DND-41 (cell line): ENCODE results near the gene COPS6.

Experiments
- ATAC-seq: fragments of 200-7000 bp; cut with Tn5 transposase; 3 replicates; pipeline ENCODE4 v1.9.1; 2021; ENCODE audit warnings: low read depth; ENCODE audit not compliant: insufficient read depth
- DNase-seq: peaks from one replicate; pipeline ENCODE4 v3.0.0-alpha.2; 2020
- H2AFZ ChIP-seq: 2 replicates; pipeline ENCODE4 v1.6.0; 2012; ENCODE audit warnings: low read depth, low read length
- H3K27ac ChIP-seq: 2 replicates; pipeline ENCODE4 v1.5.1; 2012; ENCODE audit warnings: low read length, inconsistent platforms
- H3K27me3 ChIP-seq: fragments of 200-600 bp; sonication (generic); 2 replicates; pipeline ENCODE4 v1.6.0; 2012; ENCODE audit warnings: low read length, mild to moderate bottlenecking, inconsistent platforms; ENCODE audit not compliant: insufficient read depth, poor library complexity
- H3K36me3 ChIP-seq: 2 replicates; pipeline ENCODE4 v1.5.1; 2012; ENCODE audit warnings: low read length, inconsistent platforms; ENCODE audit not compliant: insufficient read depth
- H3K4me1 ChIP-seq: 2 replicates; pipeline ENCODE4 v1.5.1; 2012; ENCODE audit warnings: mild to moderate bottlenecking, low read length; ENCODE audit not compliant: insufficient read depth
- H3K4me2 ChIP-seq: 2 replicates; pipeline ENCODE4 v1.6.0; 2012; ENCODE audit warnings: mild to moderate bottlenecking, moderate library complexity, low read length, inconsistent platforms; ENCODE audit not compliant: insufficient read depth
- H3K4me3 ChIP-seq, 2 experiments: fragments of 200-600 bp in 1 of 2; shearing (Covaris generic) in 1 of 2; 2 replicates each; pipeline ENCODE4 v1.5.1; 2012 to 2016; ENCODE audit warnings: inconsistent platforms in 2 of 2, low read length in 2 of 2, mild to moderate bottlenecking in 2 of 2, low read depth in 1 of 2, moderate library complexity in 1 of 2
- H3K79me2 ChIP-seq: 2 replicates; pipeline ENCODE4 v1.6.0; 2012; ENCODE audit warnings: low read length, inconsistent platforms; ENCODE audit not compliant: insufficient read depth
- H3K9ac ChIP-seq: 2 replicates; pipeline ENCODE4 v1.6.0; 2012; ENCODE audit warnings: low read depth, mild to moderate bottlenecking, inconsistent platforms, low read length, moderate library complexity
- H3K9me3 ChIP-seq: 2 replicates; pipeline ENCODE4 v1.5.1; 2012; ENCODE audit warnings: low read length, moderate library complexity, mild to moderate bottlenecking, inconsistent platforms; ENCODE audit not compliant: insufficient read depth, severe bottlenecking
- H4K20me1 ChIP-seq: 2 replicates; pipeline ENCODE4 v1.6.0; 2012; ENCODE audit warnings: low read length; ENCODE audit not compliant: insufficient read depth
- EZH2 ChIP-seq: IDR thresholded peaks from 3 replicates; pipeline ENCODE4 v1.6.1; 2012; ENCODE audit warnings: borderline replicate concordance, low read depth, mild to moderate bottlenecking, moderate library complexity, low read length, inconsistent platforms; ENCODE audit not compliant: severe bottlenecking
- TF ChIP-seq, protein P1 (sequence below): IDR thresholded peaks from 2 replicates; pipeline ENCODE4 v1.5.1; 2012; ENCODE audit warnings: borderline replicate concordance, low read length, moderate library complexity, mild to moderate bottlenecking; ENCODE audit not compliant: poor library complexity, severe bottlenecking; ENCODE audit errors: extremely low read depth

Gene COPS6

DNA sequence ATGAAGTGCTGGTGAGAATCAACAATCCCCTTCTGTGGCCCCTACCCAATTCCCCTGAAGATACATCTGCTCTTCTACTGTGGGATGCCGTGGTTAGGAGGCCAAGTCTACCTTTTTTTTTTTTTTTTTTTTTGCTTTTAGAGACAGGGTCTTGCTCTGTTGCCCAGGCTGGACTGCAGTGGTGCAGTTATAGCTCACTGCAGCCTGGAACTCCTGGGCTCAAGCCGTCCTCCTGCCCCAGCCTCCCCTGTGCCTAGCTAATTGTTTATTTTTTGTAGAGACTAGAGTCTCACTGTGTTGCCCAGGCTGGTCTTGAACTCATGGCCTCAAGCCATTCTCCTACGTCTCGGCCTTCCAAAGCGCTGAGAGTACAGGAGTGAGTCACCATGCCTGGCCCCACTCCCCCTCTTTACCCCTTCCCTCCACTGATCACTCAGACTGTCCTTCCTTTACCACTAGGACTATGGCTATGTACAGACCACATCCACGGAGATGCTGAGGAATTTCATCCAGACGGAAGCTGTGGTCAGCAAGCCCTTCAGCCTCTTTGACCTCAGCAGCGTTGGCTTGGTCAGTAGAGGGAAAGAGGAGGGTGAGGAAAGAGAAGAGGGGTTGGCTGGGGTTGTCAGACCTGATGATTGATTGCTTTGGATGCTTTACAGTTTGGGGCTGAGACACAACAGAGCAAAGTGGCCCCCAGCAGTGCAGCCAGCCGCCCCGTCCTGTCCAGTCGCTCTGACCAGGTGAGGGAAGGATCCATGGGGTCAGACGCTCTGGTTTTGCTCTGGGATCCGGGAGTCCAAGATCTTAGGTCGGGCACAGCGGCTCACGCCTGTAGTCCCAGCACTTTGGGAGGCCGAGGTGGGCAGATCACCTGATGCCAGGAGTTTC lies 14.4 kb downstream of the COPS6 start:
- Histone ChIP-seq H3K4me3 (peak overlapping the region in 1 of 2 experiments; percentile 64; a peak in 2 of 4 replicates), H3K36me3 (peaks cover 77% of the 10 kb centered on the region), H3K9me3 (no peaks in the 10 kb centered on the region)

DNA sequence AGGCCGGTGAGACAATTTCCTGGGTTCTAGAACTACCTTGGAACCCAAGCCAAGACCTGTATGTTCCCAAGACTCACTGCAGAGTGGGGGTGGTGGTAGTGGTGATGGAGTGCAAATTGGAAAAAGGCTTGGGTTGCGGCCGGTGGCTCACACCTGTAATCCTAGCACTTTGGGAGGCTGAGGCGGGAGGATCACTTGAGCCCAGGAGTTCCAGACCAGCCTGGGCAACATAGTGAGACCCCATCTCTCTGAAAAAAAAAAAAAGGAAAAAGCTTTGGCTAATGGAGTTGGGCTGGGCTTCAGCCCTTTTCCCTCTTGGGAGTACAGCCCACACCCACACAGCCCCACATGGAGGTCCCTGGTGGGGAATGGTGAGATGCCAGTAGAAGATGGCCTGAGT lies 16.8 kb downstream of the COPS6 start:
- no peak overlapping the region for H3K4me3 ChIP-seq
- peaks cover 15% of the 10 kb centered on the region for H3K4me1 ChIP-seq
- peaks cover under 1% of the 10 kb centered on the region; the same call in 1 of the 2 replicates for H4K20me1 ChIP-seq
- H3K79me2 ChIP-seq = peaks cover 25% of the 10 kb centered on the region
- no peak for ATAC-seq
- no peak overlapping the region for H2AFZ ChIP-seq
- no peak for DNase-seq
- H3K9me3 ChIP-seq = no peaks in the 10 kb centered on the region
- no peak for TF ChIP-seq EZH2
- TF ChIP-seq, protein P1, sequence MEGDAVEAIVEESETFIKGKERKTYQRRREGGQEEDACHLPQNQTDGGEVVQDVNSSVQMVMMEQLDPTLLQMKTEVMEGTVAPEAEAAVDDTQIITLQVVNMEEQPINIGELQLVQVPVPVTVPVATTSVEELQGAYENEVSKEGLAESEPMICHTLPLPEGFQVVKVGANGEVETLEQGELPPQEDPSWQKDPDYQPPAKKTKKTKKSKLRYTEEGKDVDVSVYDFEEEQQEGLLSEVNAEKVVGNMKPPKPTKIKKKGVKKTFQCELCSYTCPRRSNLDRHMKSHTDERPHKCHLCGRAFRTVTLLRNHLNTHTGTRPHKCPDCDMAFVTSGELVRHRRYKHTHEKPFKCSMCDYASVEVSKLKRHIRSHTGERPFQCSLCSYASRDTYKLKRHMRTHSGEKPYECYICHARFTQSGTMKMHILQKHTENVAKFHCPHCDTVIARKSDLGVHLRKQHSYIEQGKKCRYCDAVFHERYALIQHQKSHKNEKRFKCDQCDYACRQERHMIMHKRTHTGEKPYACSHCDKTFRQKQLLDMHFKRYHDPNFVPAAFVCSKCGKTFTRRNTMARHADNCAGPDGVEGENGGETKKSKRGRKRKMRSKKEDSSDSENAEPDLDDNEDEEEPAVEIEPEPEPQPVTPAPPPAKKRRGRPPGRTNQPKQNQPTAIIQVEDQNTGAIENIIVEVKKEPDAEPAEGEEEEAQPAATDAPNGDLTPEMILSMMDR = no peak
- no peak overlapping the region for H3K4me2 ChIP-seq
- H3K27me3 ChIP-seq = no peaks in the 10 kb centered on the region
- peaks cover 71% of the 10 kb centered on the region for H3K36me3 ChIP-seq
- no peak overlapping the region for H3K27ac ChIP-seq
- no peak overlapping the region for H3K9ac ChIP-seq

More for the DNA sequence above, 14.4 kb downstream of the COPS6 start:
- DNase-seq (no peak), ATAC-seq (no peak)
- no peaks in the 10 kb centered on the region for H3K27me3 ChIP-seq
- H2AFZ ChIP-seq = no peak overlapping the region
- peak overlapping the region; percentile 93 for H3K9ac ChIP-seq
- peaks cover 35% of the 10 kb centered on the region for H3K4me1 ChIP-seq
- TF ChIP-seq, protein P1 = no peak
- no peak for TF ChIP-seq EZH2
- peak overlapping the region; percentile 80 for H3K4me2 ChIP-seq
- no peak overlapping the region; the same call in 1 of the 2 replicates for H3K27ac ChIP-seq
- peaks cover 48% of the 10 kb centered on the region for H3K79me2 ChIP-seq
- H4K20me1 ChIP-seq = peaks cover 23% of the 10 kb centered on the region

DNA sequence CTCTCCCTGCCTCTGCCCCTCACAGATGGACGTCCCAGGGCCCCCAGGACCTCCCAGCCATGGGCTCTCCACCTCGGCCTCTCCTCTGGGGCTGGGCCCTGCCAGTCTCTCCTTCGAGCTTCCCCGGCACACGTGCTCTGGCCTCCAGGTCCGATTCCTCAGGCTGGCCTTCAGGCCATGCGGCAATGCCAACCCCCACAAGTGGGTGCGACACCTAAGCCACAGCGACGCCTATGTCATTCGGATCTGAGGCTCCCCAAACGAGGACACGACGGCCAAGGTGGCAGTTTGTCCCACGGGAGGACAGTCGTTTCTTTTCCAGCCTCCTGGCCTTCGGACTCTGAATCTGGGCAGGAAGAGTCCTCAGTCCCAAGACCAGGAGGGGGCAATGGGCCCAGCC lies 17.9 kb downstream of the COPS6 start:
- no peak for ATAC-seq
- Histone ChIP-seq H4K20me1 (no peaks in the 10 kb centered on the region; the same call in 1 of the 2 replicates), H3K4me2 (no peak overlapping the region), H3K9me3 (no peaks in the 10 kb centered on the region), H2AFZ (no peak overlapping the region), H3K36me3 (peaks cover 77% of the 10 kb centered on the region), H3K27me3 (no peaks in the 10 kb centered on the region), H3K27ac (no peak overlapping the region), H3K4me1 (peaks cover 15% of the 10 kb centered on the region), H3K79me2 (peaks cover 16% of the 10 kb centered on the region), H3K4me3 (no peak overlapping the region), H3K9ac (no peak overlapping the region)
- TF ChIP-seq, protein P1 = no peak
- no peak for TF ChIP-seq EZH2
- no peak for DNase-seq
